Activated CD4-positive, alpha-beta T cell treated with anti-CD3 and anti-CD28 coated beads for 4 hours (primary cell): Measurements from ENCODE around the gene ZNF57.
"Not testable (repeated sequence)": the region's sequence is repeated elsewhere in the genome, so short reads cannot be mapped to it uniquely, and the experiment has no call there.

Experiments used
- DNase-seq, 2 donors: peaks; one replicate each; pipeline ENCODE4 v3.0.0-alpha.2; 2020

Gene ZNF57

DNA sequence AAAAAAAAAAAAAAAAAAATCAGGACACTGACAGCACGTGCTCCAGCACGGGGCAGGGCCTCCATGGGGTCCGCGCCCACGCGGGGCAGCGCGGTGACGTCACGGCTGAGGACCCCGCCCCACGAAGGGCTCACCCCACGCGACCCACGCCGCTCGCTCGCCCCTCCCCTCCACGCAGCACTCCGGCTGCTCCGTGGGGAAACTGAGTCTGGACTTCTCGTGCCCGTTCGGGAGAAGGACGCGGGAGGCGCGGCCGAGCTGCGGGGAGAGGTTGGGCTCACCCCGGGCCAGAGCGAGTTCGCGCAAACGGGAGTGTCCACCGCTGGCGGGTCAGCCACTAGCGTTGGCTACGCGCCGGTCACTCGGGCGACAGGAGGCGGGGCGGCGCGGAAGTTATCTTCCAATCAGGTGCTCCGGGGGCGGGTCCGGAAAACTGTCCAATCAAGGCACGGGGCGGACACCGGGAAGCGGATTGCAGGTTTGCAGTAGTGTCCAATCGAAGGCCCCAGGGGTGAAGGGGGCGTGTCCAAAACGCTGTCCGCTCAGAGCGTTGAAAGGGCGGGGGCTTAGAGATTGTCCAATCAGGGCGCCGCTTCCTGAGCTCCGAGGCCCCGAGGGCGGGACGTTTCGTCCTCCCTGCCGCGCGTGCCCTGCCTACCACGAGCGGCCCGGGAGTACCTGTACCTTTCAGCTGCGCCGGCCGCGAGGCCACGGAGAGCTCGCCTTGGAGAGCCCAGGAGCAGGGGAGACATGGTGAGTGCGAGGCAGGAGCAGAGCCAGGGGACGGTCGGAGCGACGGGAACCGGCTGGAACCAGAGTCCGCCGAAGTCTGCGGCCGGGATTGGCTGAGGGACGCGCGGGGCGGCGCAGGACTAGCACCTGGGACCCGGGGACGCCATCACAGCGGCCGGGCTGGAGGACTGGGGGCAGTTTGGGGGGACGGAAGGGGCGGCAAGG lies at the start of gene ZNF57:
Gene ZNF57, plus strand, starts transcription at position 633 of the 957 bp plus-strand sequence. Its CDS starts 118 bp downstream, at position 751.
- DNase-seq = peak; percentile 98 to 99

DNA sequence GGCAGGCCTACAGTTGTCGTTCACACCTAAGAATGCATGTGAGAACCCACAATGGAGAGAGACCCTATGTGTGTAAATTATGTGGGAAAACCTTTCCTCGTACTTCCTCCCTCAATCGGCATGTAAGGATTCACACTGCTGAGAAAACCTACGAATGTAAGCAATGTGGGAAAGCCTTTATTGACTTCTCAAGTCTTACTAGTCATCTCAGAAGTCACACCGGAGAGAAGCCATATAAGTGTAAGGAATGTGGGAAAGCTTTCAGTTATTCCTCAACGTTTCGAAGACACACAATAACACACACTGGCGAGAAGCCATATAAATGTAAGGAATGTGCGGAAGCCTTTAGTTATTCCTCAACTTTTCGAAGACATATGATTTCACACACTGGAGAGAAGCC lies 48.1 kb upstream of the ZNF57 start:
- DNase-seq = no peak

DNA sequence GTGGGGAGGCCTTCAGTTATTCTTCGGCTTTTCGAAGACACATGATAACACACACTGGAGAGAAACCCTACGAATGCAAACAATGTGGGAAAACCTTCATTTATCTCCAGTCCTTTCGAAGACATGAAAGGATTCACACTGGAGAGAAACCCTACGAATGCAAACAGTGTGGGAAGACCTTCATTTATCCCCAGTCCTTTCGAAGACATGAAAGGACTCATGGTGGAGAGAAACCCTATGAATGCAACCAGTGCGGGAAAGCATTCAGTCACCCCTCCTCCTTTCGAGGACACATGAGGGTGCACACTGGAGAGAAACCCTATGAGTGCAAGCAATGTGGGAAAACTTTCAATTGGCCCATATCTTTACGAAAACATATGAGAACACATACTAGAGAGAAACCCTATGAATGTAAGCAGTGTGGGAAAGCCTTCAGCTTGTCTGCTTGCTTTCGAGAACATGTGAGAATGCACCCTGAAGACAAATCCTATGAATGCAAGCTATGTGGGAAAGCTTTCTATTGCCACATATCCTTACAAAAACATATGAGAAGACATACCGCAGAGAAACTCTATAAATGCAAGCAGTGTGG lies 47.6 kb upstream of the ZNF57 start:
- DNase-seq = no peak

DNA sequence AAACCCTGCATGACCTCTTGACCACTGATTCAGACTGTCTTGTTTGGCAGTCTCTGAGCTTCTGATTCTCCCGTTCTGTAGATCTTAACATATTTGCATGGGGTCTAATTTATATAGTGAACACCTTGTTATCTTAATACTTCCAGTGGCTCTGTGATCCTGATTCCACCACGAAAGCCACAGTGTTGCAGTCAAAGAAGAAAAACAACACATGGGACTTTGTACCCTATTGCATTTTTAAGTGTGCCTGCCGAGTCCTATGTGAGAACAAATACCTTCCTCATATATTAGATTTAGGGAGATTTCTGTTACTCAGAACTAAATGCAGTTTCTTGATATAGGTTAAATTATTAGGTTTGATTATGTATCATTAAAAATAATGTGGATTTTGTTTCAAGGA lies 45.9 kb upstream of the ZNF57 start:
- no peak for DNase-seq

DNA sequence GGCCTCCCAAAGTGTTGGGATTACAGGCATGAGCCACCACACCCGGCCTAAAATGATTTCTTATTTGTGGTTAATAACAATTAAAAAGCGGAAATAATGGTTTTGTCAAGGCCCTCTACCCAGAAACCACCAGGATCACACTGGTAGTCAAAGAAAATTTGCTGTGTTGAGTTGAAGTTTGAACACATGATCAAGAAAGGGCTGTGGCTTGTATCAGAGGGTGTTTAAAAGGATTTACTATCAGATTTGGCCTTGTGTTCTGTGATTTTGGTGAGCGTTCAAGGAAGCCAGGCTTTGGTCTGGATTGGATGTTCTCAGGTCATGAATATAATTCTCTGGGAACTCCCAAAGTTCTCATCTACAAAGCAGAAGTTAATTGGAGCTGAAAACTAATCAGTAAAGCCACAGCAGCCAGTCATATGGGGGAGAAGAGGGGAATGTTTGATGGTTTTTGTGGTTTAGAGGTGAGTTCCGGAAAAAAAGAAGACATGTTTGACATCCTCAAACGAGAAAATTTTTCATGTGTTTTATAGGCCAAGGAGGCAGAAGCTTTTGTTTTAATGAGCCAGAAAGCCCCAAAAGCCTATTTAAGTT lies 44.2 kb upstream of the ZNF57 start:
- peak in 1 of 2 donors; percentile 12 for DNase-seq

DNA sequence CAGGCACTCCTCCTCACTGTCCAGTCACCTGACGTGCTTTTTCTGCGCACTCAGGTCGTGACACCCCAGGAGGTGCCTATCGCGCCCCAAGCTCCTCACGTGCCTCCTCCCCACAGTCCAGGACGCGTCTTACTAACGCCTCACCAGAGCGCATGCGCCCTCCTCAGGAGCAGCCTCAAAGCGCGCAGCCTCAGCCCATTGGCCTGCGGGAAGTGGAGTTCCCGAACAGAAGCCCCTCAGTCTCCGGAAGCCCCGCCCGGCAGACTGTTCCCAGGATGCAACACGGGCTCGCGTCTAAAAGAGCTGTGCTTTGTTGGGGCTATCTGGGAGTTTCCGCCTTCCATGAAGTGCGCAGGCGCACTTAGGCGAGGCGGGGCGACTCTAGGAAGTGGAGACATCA lies 41.9 kb upstream of the ZNF57 start:
- DNase-seq = no peak

DNA sequence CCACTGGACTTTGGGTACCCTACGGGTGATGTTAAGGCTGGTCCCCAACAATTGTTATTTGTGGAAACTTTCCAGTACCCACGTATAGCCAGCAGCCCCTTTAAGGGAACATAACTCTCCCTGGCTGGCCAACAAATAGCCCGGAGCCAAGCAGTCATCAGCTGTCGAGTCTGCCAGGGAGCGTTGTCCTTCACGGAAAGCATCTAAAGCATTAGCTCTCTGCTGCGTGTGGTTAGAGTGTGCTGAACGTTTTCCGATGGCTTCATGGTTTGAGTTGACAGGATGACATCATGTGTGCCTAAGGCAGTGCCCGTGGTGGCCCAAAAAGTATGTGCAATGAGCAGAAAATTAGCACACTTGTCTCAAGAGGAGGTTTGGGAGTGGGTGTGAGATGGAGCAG lies 36.9 kb upstream of the ZNF57 start:
- DNase-seq = no peak

DNA sequence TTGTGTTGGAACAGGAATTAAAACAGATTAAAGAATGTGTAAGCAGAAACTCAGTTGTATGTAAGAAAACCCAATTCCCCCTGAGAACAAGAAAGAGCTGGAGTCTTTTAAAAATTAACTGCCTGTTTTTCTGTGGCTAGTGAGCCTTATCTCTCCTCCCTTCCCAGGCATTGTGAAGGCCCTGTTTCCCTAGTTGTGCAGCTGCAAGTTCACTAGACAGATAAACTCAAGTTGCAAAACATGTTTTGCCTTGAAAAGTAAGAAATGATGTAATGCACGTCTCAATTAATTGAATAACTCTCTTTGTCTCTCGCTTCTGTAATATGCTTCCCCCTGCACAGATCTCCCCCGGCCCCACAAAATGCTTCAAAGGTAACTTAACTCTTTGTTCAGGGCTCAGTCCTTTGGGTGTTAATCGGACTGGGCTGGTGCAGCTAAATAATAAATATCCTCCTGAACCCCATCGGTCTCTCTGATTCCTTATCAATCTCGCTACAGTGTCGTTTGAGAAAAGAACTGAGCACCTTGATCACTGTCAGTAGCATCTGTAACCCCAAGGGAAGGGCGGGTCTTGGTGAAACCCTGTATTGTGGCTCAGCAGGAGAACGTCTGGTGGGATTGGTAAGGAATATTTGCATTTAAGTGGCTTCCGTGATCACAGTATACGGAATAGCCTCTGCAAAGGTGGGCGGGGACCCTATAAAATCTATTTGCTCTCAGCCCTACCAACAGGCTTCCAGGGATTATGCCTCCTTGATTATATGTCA lies 35.2 kb upstream of the ZNF57 start:
- DNase-seq = no peak

DNA sequence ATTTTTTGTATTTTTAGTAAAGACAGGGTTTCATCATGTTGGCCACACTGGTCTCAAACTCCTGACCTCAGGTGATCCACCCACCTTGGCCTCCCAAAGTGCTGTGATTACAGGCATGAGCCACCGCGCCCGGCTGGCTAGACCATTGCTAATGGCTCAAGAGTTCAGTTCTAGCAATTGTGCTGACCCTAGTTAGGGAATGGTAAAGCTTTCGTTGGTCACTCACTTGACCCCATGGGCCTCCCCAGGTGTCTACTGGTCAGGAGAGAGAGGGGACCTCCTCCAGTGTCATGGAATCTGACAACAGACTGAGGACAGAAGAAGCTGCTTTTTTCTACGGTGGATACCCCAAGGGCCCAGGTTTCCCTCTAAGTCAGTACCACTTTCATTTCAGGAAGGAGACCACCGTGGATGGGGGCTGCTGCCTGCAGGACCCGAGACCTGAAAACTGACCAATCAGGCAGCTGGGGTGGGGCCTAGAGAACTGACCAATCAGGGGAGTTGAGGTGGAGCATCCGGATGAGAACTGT lies 34.2 kb upstream of the ZNF57 start:
- DNase-seq = no peak

DNA sequence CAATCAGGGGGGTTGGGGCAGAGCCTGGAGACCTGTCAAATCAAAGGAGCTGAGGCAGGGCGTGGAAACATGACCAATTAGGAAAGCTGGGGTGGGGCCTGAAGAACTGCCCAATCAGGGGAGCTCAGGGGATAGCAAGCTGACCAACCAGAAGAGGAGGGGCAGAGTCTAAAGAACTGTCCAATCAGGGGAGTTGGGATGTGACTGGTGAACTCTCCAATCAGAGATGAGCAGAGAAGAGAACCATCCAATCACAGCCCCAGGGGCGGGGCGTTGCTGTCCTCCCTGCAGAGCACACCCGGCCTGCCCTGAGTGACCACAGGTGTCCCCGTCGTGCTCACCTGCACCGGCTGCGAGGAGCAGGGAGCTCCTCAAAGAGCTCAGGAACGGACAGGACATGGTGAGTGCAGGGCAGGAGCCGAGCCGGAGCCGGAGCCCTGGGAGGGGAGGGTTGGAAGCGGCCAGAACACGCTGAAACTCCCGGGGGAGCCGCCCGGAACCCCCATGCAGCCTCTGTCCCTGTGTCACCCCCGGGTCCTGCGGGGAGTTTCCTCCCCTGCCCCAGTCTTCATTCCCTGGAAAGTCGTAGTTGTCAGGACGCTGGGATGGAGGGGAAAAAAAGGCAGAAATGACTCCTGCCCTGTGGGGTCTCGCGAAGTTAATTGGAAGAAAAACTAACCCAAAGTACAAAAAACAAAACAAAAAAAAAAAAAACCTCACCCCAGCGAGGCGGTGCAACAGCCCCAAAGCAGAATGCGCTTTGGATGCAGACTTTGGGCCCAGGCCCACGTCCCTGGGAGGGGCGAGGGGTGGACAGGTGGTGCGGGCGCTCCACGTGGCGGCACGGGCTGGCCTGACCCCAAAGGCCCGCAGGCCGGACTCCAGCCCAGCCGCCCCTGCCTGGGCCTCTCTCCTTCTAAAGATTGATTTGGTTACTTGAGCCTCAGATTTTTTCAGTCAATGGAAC lies 33.4 kb upstream of the ZNF57 start, which contains the start of gene ZNF556:
Gene ZNF556, plus strand, starts transcription at position 311 of the 967 bp plus-strand sequence. Its CDS starts 87 bp downstream, at position 398.
- no peak for DNase-seq

DNA sequence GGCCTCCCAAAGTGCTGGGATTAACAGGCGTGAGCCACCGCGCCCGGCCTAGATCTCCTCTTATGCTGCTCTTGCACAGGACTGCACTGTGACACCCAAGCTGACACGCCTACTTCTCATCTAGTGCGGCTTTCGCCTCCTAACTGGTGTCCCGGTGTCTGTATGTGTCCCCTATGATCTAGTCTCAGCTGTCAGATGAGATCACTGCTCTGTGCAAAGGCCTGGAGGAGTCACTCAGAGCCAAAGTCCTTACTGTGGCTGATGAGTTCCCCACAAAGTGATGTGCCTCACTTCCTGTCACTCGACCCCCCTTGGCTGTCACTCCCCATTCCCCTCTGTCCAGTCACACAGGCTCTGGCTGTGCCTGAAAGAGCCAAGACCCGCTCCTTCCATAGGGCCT lies 31.1 kb upstream of the ZNF57 start:
- DNase-seq = no peak

DNA sequence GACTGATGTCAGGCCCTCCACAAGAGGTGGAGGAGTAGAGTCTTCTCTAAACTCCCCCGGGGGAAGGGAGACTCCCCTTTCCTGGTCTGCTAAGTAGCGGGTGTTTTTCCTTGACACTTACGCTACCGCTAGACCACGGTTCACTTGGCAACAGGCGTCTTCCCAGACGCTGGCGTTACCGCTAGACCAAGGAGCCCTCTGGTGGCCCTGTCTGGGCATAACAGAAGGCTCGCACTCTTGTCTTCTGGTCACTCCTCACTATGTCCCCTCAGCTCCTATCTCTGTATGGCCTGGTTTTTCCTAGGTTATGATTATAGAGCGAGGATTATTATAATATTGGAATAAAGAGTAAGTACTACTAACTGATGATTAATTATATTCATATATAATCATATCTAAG lies 28.6 kb upstream of the ZNF57 start:
- peak in 1 of 2 donors; percentile 26 for DNase-seq

DNA sequence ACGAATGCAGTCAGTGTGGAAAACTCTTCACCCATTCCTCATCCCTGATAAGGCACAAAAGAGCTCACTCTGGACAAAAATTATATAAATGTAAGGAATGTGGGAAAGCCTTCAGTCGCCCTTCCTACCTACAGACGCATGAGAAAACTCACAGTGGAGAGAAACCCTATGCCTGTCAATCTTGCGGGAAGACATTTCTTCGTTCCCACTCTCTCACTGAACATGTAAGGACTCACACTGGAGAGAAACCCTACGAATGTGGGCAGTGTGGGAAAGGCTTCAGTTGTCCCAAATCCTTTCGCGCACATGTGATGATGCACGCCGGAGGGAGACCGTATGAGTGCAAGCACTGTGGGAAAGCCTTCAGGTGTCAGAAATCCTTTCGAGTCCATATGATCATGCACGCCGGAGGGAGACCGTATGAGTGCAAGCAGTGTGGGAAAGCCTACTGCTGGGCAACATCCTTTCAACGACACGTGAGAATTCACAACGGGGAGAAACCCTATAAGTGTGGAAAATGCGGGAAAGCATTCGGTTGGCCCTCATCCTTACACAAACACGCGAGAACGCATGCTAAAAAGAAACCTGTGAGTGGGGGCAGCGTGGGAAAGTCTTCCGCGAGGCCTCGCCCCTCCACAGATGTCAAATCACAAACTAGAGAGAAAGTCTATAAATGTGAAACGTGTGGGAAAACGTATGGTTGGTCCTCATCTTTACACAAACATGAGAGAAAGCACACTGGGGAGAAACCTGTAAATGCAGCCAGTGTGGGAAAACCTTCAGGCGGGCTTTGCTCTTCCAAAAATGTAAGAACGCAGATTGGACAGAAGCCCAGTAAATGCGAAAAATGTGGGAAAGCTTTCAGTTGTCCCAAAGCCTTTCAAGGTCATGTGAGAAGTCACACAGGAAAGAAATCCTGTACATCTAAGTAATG lies 23.1 kb upstream of the ZNF57 start:
- no peak for DNase-seq

DNA sequence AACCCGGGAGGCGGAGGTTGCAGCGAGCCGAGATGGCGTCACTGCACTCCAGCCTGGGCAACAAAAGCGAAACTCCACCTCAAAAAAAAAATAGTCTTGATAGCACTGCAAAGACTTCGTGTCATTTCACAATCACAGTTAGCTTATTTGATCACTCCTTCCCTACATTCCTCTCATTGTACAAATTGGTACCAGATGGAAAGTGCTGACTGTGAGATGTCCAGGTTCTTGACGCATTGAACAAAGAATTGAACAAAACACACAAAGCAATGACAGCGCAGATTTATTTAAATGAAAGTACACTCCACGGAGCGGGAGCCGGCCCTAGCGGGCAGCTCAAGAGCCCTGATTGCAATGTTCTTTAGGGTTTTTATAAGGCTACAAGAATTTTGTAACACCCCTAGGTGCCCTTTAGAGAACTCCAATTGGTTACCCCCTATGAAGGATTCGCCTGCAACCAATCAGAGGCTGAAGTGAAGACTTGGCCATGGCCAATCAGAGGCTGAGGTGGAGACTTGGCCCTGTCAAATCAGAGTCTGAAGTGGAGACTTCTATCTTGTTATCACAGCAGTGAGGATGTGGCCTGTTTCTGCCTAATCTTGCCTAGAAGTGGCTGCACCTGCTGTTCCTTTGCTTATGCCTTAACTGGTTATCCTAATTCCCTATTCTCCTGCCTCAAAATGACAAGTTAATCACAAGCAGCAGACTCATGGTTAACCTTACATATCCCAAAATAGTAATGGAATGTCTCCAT lies 16.9 kb upstream of the ZNF57 start:
- DNase-seq = no peak

DNA sequence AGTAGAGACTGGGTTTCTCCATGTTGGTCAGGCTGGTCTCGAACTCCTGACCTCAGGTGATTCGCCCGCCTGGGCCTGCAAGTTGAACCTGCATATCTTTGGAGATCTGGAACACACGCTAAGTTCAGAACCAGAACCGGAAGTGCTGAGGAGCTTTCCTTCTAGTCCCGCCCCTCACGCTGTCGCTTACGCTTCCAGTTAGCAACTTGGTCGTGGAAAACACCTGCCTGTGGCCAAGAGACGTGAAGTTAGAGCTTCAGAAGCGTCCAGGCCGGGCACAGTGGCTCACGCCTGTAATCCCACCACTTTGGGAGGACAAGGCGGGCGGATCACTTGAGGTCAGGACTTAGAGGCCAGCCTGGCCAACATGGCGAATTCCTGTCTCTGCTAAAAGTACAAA lies 15.0 kb upstream of the ZNF57 start:
- DNase-seq = no peak

DNA sequence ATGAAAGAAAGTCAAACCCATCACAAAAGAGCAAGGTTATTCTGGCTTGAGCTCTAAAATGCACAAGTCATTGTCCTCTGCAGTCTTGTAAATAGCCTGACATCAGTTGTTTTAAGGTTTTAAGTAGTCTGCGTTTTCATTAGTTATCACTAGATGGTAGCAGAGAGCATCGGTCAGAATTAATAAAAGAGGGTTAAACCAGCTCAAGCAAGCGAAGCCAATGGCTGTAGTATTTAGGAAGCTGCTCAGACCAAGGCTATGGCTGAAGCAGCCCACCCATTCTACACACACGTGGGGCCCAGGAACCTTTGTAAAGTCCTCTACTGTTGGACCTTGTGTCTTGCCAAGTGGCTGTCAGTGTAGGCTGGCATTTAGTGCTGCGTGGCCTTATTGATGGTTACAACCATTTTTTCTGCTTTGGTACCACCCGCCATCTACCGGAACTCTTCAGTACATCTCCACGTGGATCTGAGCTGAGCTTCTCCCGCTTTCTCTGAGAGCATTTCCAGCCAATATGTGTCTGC lies 13.3 kb upstream of the ZNF57 start:
- DNase-seq = no peak

DNA sequence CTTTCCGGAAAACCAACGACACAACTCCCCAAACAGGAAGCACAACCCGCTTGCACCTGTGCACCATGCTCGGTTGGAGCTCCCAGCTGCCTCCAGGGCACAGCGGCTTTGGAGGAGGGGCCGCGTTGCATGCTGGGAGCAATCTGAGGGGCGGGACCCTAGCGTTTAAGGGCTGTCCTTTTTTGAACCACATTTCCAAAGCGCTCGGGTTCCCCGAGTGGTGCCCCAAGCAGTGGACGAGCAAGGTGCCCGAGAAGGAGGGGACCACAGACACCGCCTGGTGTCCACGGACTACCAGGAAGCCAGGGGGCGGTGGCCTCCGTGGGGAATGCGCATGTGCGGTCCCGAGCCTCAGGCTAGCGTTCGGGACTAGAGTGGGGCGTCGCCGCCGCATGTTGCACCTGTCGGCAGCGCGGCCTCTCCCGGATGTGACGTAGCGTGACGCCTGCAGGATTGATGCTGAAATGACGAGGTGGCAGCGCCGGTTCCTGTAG lies 11.9 kb upstream of the ZNF57 start:
- peak; percentile 31 to 56 for DNase-seq

DNA sequence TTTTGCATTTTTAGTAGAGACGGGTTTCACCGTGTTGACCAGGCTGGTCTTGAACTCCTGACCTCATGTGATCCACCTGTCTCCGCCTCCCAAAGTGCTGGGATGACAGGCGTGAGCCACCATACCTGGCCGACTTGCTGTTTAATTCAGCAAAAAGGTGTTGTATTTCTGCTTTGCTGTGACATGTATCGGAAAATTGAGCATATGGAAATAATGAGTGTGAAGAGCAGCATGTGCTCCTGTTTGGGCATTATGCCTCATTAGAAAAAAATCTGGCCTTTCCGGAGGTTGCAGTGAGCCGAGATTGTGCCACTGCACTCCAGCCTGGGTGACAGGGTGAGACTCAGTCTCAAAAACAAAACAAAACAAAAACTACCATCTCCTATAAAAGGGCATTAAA lies 10.2 kb upstream of the ZNF57 start:
- not testable (repeated sequence) for DNase-seq

DNA sequence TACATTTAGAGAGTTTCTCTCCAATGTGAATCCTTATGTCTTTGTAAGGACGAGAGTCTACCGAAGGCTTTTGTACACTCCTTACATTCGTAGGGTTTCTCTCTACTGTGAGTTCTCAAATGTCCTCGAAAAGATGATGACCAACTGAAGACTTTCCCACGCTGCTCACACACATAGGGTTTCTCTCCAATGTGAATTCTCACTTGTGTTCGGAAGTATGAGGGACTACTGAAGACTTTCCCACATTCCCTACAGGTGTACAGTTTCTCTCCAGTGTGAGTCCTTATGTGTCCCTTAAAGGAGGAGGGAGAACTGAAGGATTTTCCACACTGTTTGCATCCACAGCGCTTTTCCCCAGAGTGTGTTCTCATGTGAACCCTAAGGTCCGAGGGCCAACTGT lies 4.0 kb upstream of the ZNF57 start:
- DNase-seq = no peak
